HG02571 (cell line): ENCODE results near the gene PEX12.
"Not testable (repeated sequence)": the region's sequence is repeated elsewhere in the genome, so short reads cannot be mapped to it uniquely, and the experiment has no call there.

Experiments used
- ATAC-seq: cut with Tn5 transposase; IDR thresholded peaks from one replicate; pipeline ENCODE4 v1.9.1; 2021; ENCODE audit warnings: mild to moderate bottlenecking, moderate library complexity; ENCODE audit not compliant: unreplicated experiment

The PEX12 gene

GRCh38 chr17:35578197-35578928, at the start of gene PEX12:
Gene PEX12 (minus strand): TSS chr17:35578571. CDS start chr17:35578021, 550 bp downstream.
- ATAC-seq: peak; percentile 82

GRCh38 chr17:35627417-35627816, 49.0 kb upstream of the PEX12 start:
- no peak for ATAC-seq

GRCh38 chr17:35621768-35622167, 43.4 kb upstream of the PEX12 start:
- ATAC-seq: no peak

- ATAC-seq: no peak
Observed at GRCh38 chr17:35618628-35619027, 40.3 kb upstream of the PEX12 start.

- ATAC-seq: no peak
Observed at GRCh38 chr17:35617505-35617904, 39.1 kb upstream of the PEX12 start.

- ATAC-seq: no peak
Observed at GRCh38 chr17:35616536-35616935, 38.2 kb upstream of the PEX12 start.

GRCh38 chr17:35614810-35615209, 36.4 kb upstream of the PEX12 start:
- no peak for ATAC-seq

GRCh38 chr17:35612924-35613521, 34.7 kb upstream of the PEX12 start:
- ATAC-seq: no peak

GRCh38 chr17:35610746-35611145, 32.4 kb upstream of the PEX12 start:
- not testable (repeated sequence) for ATAC-seq

GRCh38 chr17:35609831-35610230, 31.5 kb upstream of the PEX12 start:
- no peak for ATAC-seq

GRCh38 chr17:35607239-35607847, 29.0 kb upstream of the PEX12 start:
- no peak for ATAC-seq

GRCh38 chr17:35605678-35606077, 27.3 kb upstream of the PEX12 start:
- no peak for ATAC-seq

GRCh38 chr17:35603674-35604073, 25.3 kb upstream of the PEX12 start:
- ATAC-seq: no peak

- no peak for ATAC-seq
Observed at GRCh38 chr17:35597604-35598003, 19.2 kb upstream of the PEX12 start.

GRCh38 chr17:35596530-35597233, 18.3 kb upstream of the PEX12 start:
- ATAC-seq: no peak

GRCh38 chr17:35596072-35596471, 17.7 kb upstream of the PEX12 start:
- no peak for ATAC-seq

- ATAC-seq: no peak
Observed at GRCh38 chr17:35588196-35588920, 10.0 kb upstream of the PEX12 start.

- ATAC-seq: peak; percentile 84
Observed at GRCh38 chr17:35587074-35587961, 8.9 kb upstream of the PEX12 start, which contains the start of gene AP2B1. Gene AP2B1 (plus strand): TSS chr17:35587322. CDS start chr17:35594031, 6,709 bp downstream.

GRCh38 chr17:35586569-35587073, 8.2 kb upstream of the PEX12 start:
- peak; percentile 9 for ATAC-seq

- no peak for ATAC-seq
Observed at GRCh38 chr17:35584061-35584460, 5.7 kb upstream of the PEX12 start.
